Measurements from ENCODE around the gene KANK2.

Gene KANK2

DNA sequence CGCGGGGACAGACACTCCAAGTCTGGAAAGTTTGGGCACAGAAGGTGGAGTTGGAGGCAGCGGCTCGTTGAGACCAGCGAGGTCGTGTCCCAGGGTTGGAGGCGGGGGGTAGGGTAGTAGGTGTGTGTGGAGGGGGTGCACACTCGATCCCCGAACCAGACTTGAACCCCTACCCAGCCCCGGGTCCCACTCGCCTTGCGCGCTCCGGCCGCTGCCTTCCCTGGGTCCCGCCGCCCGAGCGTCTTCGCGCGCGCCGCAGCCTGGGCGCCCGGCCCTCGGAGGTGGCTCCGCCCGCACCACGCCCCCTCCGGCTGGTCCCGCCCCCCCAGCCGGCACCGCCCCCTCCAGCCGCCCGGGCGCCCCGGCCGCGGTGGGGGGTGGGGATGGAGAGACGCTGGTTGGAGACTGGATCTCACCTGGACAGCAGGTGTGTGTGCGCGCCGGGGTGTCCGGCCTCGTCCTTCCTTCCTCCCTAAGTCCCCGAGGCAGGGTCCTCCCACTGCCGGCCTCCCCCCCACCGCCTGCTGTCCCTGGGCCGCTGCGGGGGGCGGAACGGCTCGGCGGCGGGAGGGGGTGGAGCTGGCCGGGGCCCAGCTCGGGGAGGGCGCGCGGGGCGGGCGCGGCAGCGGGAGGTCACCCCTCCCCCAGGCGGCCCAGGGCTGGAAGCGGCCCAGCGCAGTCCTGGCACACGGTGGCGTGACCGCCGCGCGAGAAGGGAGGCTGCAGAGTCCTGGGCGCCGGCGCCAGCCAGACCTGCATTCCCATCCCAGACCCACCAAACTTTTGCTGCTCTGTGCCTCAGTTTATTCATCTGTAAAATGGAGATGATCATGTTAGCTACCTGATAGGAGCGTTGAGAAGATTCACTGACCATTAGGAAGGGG is at the start of gene KANK2:
Gene KANK2, minus strand, starts transcription at position 255 of the 884 bp plus-strand sequence. CDS start 3,034 bp downstream, outside the sequence.
- DNase-seq = peak; percentile 78

- no peak for DNase-seq
Observed at GRCh38 chr19:11246941-11247340, 49.6 kb upstream of the KANK2 start.

DNA sequence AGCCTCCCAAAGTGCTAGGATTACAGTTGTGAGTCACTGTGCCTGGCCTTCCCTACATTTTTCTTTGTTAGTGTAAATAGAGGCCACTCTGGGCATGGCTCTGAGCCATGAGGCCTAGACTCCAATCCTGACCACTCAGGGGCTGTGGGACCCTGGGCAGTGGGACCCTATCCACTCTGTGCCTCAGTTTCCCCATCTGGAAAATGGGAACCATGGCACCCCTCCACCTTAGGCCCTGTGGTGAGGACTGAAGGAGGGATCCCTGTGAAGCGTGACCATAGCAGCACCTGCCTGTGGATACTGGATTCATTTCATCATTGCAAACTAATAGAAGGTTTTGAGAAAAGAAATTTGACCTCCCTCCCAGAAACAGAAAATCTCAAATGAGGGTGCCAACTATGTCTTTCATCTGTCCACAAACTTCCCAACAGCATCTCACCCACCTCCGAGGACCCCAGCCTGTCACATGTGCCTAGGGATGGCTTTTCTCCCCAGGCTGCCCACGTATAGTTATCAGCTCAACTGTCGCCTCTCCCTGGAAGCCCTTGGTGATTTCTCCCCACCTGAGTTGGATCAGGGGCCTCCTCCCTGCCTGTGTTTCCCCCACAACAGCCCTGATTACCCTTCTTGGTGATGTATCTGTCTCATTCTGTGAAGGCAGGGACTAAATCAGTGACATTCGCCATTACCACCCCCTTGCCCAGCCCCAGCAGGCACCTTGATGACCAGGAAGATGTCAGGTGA is 47.7 kb upstream of the KANK2 start:
- no peak for DNase-seq

- DNase-seq = no peak
Observed at GRCh38 chr19:11243798-11244169, 46.4 kb upstream of the KANK2 start.

GRCh38 chr19:11242864-11243797 is 45.8 kb upstream of the KANK2 start:
- peak; percentile 90 for DNase-seq

GRCh38 chr19:11242025-11242424 is 44.7 kb upstream of the KANK2 start:
- DNase-seq = no peak

GRCh38 chr19:11240008-11240444 is 42.7 kb upstream of the KANK2 start:
- DNase-seq = no peak

GRCh38 chr19:11239377-11240000 is 42.1 kb upstream of the KANK2 start, which contains the start of gene ANGPTL8:
Gene ANGPTL8, plus strand, starts transcription at chr19:11239619. Its CDS starts 19 bp downstream, at chr19:11239638.
- DNase-seq = no peak

DNA sequence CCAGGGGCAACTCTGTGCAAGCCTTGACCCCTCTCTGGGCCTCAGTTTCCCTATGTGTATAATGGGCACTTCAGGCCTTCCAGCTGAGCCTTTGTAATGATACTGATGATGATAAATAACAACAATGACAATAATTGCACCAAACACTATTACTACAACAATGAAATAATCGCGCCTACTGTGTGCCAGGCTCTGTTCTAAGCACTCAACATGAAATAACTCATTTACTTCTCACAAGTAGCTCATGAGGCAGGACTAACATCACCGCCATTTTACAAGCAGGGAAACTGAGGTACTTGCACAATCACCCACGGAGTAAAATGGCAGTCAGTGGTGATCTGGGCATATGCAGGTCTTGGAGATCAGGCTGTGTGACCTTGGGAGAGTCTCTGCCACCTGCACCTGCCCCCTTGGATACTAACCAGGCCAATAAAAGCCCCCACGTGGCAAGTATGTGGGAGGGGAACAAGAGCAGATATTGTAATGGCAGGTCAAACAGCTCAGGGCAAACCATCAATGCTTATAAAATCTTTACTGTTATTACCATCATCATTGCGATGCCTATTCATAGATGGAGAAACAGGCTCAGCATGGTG is 41.5 kb upstream of the KANK2 start:
- DNase-seq = no peak

- DNase-seq = no peak
Observed at GRCh38 chr19:11238041-11238440, 40.7 kb upstream of the KANK2 start.

DNA sequence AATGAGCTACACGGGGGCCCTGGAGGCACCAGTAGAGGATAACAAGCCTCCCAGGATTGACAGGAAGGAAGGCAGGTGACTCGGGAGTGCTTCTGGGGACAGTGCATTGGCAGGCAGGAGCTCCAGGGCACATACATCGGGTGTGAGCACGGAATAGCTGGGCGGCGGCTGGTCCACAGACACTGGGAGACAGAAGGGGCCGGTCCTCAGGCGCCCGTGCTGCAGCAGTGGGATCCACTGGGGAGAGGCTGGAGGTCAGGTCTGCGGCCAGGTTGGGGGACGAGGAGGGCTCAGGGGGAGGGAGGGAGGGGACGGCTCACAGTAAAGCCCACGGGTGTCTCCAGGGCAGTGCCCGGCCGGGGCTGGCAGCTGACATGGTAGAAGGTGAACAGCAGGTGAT is 40.0 kb upstream of the KANK2 start:
- no peak for DNase-seq

DNA sequence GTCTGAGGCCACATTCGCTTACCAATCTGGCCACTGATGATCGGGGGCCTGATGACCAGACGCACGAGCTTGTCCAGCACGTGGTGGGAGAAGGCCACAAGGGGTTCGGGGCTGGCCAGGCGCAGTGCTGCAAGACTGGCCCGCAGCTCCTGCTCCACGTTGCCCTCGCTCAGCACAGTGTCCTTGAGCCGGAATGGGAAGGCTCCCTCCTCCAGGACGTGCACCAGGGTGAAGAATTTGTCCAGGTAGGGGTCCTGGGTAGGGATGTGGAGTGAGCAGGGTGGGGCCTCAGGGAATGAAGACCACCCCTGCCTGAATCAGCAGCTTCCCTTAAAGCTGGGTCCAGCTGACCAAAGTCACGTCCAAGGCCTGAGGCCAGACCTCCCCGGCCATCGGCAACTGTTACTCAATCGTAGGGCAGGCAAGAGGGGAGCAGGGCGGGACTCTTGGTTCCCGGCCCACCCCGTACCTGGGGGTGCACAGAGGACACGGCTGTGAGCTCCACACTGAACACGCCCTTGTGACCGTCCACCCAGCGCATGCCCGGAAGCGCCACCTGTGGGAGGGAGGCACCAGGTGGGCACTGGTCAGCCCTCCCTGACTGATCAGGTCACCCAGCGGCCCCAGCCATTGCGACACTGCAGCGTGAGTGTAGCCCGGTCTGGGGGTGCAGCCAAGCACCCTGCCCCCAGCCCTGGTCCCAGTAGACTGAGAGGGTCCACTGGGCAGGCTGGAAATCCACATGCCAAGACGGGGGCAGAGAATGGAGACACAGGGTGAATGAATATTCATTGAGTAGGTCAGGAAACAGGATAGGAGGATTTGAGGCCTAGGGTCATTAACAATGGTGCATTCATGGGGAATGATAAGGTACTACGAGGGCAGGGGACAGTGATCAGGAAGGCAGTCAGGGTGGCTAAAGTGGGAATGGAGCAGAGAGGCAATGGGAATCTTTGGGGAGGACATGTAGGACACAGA is 39.3 kb upstream of the KANK2 start:
- no peak for DNase-seq

- DNase-seq = no peak
Observed at GRCh38 chr19:11234486-11235075, 37.2 kb upstream of the KANK2 start.

- DNase-seq = no peak
Observed at GRCh38 chr19:11233073-11233472, 35.7 kb upstream of the KANK2 start.

- DNase-seq = no peak
Observed at GRCh38 chr19:11232555-11232954, 35.2 kb upstream of the KANK2 start.

GRCh38 chr19:11230621-11231386 is 33.5 kb upstream of the KANK2 start:
- DNase-seq = no peak

- peak; percentile 23 for DNase-seq
Observed at GRCh38 chr19:11227195-11227886, 30.0 kb upstream of the KANK2 start.

- no peak for DNase-seq
Observed at GRCh38 chr19:11226716-11227166, 29.4 kb upstream of the KANK2 start.

GRCh38 chr19:11225815-11226214 is 28.5 kb upstream of the KANK2 start:
- DNase-seq = no peak

All from activated CD4-positive, alpha-beta T cell treated with anti-CD3 and anti-CD28 coated beads, Interleukin-10, Interleukin-2, amounts not matched to agents 100 ng/mL and 50 ng/mL, durations not matched to agents 16 hours and 8 hours (primary cell).